Fibroblast of lung (primary cell): ENCODE results near the gene SYTL1.

Experiments used
- EZH2 ChIP-seq: IDR thresholded peaks from 2 replicates; pipeline ENCODE4 v1.5.1; 2012; ENCODE audit warnings: low read length, control low read depth, mild to moderate bottlenecking; ENCODE audit errors: missing control alignments
- TF ChIP-seq, protein P1 (sequence below), 2 donors: IDR thresholded peaks in 1 of 2; conservative IDR thresholded peaks in 1 of 2; 1 replicate in 1 of 2; 2 replicates in 1 of 2; pipeline ENCODE4 v1.5.1; 2011 to 2012; ENCODE audit warnings: low read length in 2 of 2, control low read depth in 1 of 2, inconsistent platforms in 1 of 2, low read depth in 1 of 2, mild to moderate bottlenecking in 1 of 2

DNA sequence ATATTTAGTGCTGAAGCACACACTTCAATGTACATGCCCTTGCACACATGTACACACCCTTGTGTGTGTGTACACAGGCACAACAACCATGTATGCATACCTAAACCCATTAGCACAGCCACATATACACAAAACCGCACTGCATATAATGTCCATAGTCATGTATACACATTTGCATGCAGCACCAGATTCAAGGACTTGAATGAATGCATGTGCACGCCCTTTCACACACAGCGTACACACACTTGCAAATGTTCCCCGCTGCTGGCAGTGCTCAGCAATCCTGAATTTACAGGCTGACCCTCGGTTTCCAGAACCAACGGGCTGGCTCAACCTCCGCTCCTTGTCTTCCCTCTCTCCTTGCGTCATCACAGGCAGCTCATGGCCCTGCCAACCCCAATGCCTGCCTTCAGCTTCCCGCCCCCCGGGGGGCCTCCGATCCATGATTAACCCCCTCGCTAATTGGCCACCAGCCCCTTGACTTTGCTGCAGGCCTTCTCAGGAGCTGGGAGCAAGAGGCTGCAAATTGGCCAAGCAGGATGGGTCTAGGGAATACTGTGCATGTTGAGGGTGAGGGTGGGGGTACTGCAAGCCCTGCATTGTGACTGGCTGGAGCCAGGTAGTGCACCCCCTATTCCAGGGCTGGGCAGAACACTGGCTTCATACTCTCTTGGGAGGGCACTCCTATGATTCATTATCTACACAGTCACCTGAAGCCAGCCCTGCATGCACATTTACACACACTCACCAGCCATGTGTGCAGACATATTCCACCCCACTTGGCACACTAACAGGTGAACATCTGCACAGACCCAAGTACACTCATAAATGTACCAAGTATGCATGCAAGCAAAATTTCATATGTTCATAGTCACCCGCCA, 58.5 kb downstream of the SYTL1 start:
- TF ChIP-seq, protein P1, sequence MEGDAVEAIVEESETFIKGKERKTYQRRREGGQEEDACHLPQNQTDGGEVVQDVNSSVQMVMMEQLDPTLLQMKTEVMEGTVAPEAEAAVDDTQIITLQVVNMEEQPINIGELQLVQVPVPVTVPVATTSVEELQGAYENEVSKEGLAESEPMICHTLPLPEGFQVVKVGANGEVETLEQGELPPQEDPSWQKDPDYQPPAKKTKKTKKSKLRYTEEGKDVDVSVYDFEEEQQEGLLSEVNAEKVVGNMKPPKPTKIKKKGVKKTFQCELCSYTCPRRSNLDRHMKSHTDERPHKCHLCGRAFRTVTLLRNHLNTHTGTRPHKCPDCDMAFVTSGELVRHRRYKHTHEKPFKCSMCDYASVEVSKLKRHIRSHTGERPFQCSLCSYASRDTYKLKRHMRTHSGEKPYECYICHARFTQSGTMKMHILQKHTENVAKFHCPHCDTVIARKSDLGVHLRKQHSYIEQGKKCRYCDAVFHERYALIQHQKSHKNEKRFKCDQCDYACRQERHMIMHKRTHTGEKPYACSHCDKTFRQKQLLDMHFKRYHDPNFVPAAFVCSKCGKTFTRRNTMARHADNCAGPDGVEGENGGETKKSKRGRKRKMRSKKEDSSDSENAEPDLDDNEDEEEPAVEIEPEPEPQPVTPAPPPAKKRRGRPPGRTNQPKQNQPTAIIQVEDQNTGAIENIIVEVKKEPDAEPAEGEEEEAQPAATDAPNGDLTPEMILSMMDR (conservative IDR thresholded peaks at IDR 0.05 in 1 of 2, IDR thresholded peaks at IDR 0.05 in 1 of 2; ENCODE audit: low read depth in 1 of 2, low read length in 2 of 2), result no peak
- TF ChIP-seq EZH2, result no peak
